HepG2 (cell line): ENCODE data around the gene ID4. TPM values are rescaled to one million over a fixed set of nuclear protein-coding genes. Genes with fewer than 3 reads are reported as not detected.

ENCODE experiments used
- KDM3A ChIP-seq: IDR thresholded peaks from 2 replicates; pipeline ENCODE4 v1.6.1; 2018; ENCODE audit warnings: low read depth, missing compliant biosample characterization
- MAFK ChIP-seq, 2 experiments: IDR thresholded peaks in 1 of 2; conservative IDR thresholded peaks in 1 of 2; 2 replicates each; pipeline ENCODE4 v1.6.1; 2011; ENCODE audit warnings: improper control_type of control experiment in 2 of 2, low read length in 2 of 2
- MBD4 ChIP-seq: IDR thresholded peaks from 2 replicates; pipeline ENCODE4 v1.6.1; 2012; ENCODE audit warnings: low read length, inconsistent platforms, borderline replicate concordance
- NFAT5 ChIP-seq: sonication (generic); formaldehyde crosslinking; IDR thresholded peaks from 2 replicates; pipeline ENCODE4 v1.4.0; 2020; ENCODE audit warnings: missing genetic modification reagents
- NFE2L1 ChIP-seq: sonication (generic); formaldehyde crosslinking; IDR thresholded peaks from 2 replicates; pipeline ENCODE4 v1.4.0; 2020; ENCODE audit warnings: missing genetic modification reagents, mild to moderate bottlenecking, borderline replicate concordance
- NFKB2 ChIP-seq: sonication (generic); formaldehyde crosslinking; IDR thresholded peaks from 2 replicates; pipeline ENCODE4 v1.4.0; 2020; ENCODE audit warnings: missing genetic modification reagents, borderline replicate concordance
- PHF5A ChIP-seq: IDR thresholded peaks from one replicate; pipeline ENCODE4 v1.6.1; 2018; ENCODE audit warnings: low read depth, missing genetic modification reagents; ENCODE audit not compliant: unreplicated experiment
- RAD21 ChIP-seq: fragments of 450-650 bp; formaldehyde crosslinking; IDR thresholded peaks from 2 replicates; pipeline ENCODE4 v1.5.0; 2020; ENCODE audit warnings: mild to moderate bottlenecking
- REST ChIP-seq, 2 experiments: IDR thresholded peaks; 2 replicates each; pipeline ENCODE4 v1.6.1; 2011 to 2012; ENCODE audit warnings: low read length in 2 of 2, borderline replicate concordance in 1 of 2, low read depth in 1 of 2, mild to moderate bottlenecking in 1 of 2, moderate library complexity in 1 of 2
- ZBTB38 ChIP-seq: sonication (generic); formaldehyde crosslinking; IDR thresholded peaks from 2 replicates; pipeline ENCODE4 v1.5.1; 2020; ENCODE audit warnings: mild to moderate bottlenecking, missing genetic modification reagents
- ZNF235 ChIP-seq: sonication (generic); formaldehyde crosslinking; IDR thresholded peaks from 2 replicates; pipeline ENCODE4 v1.8.1; 2023; ENCODE audit warnings: mild to moderate bottlenecking, missing genetic modification reagents, borderline replicate concordance
- ZNF317 ChIP-seq: sonication (generic); formaldehyde crosslinking; IDR thresholded peaks from 2 replicates; pipeline ENCODE4 v1.5.0; 2020; ENCODE audit warnings: mild to moderate bottlenecking, missing genetic modification reagents
- ZNF543 ChIP-seq: sonication (generic); formaldehyde crosslinking; IDR thresholded peaks from 2 replicates; pipeline ENCODE4 v1.4.0; 2020; ENCODE audit warnings: mild to moderate bottlenecking, missing genetic modification reagents
- ZNF556 ChIP-seq: sonication (generic); formaldehyde crosslinking; IDR thresholded peaks from 2 replicates; pipeline ENCODE4 v1.4.0; 2020; ENCODE audit warnings: mild to moderate bottlenecking, missing genetic modification reagents, borderline replicate concordance
- ZNF598 ChIP-seq: sonication (generic); formaldehyde crosslinking; IDR thresholded peaks from 2 replicates; pipeline ENCODE4 v1.5.1; 2020; ENCODE audit warnings: mild to moderate bottlenecking, missing genetic modification reagents, borderline replicate concordance
- polyA plus RNA-seq, 8 experiments: library from polyadenylated mRNA; depleted of rRNA in 3 of 8; stranded (reverse) in 7 of 8; unstranded in 1 of 8; fragments of >200 nt; fragmentation: Illumina TruSeq in 4 of 8; extraction: Trizol in 4 of 8; gene quantifications; 2 replicates each; pipeline versions ENCODE4 v1.2.1 to v1.2.3, GENCODE V29; 2011 to 2016; ENCODE audit warnings: low read depth in 4 of 8, missing spikeins in 1 of 8, mixed read lengths in 1 of 8; ENCODE audit not compliant: insufficient read depth in 1 of 8
- total RNA-seq, 5 experiments: library from RNA; depleted of rRNA; stranded (reverse); fragments of >200 nt; fragmentation: Illumina TruSeq; extraction: Trizol; gene quantifications; 2 replicates each; pipeline ENCODE4 v1.2.3, GENCODE V29; 2016; ENCODE audit warnings: low read depth in 1 of 5
- TF ChIP-seq, protein P1 (sequence below): sonication (generic); formaldehyde crosslinking; IDR thresholded peaks from 2 replicates; pipeline ENCODE4 v1.4.0; 2020; ENCODE audit warnings: missing genetic modification reagents

Gene ID4
- total and polyA plus RNA-seq, 2 of the 13 experiments (the other 11 are each of a cell fraction or from before 2014, with no cell fraction given): 0.20 to 0.44 TPM

GRCh38 chr6:19838442-19839236 lies 1.5 kb downstream of the ID4 start (continued):
- TF ChIP-seq NFAT5: 0 out of 2 replicates have a peak, but pooled peaks have one; percentile 20
- no peak for TF ChIP-seq MAFK (conservative IDR thresholded peaks at IDR 0.05 in 1 of 2, IDR thresholded peaks at IDR 0.05 in 1 of 2; ENCODE audit: low read length in 2 of 2)
- no peak for TF ChIP-seq ZNF317 (CRISPR knock-in tag)
- no peak for TF ChIP-seq REST (IDR thresholded peaks at IDR 0.05; ENCODE audit: borderline replicate concordance in 1 of 2, low read depth in 1 of 2, low read length in 2 of 2)
- no peak for TF ChIP-seq ZNF598 (CRISPR knock-in tag)
- 0 out of 2 replicates have a peak, but pooled peaks have one; percentile 7 for TF ChIP-seq NFKB2 (CRISPR knock-in tag)
- TF ChIP-seq KDM3A: no peak
- no peak for TF ChIP-seq MBD4
- TF ChIP-seq, protein P1, sequence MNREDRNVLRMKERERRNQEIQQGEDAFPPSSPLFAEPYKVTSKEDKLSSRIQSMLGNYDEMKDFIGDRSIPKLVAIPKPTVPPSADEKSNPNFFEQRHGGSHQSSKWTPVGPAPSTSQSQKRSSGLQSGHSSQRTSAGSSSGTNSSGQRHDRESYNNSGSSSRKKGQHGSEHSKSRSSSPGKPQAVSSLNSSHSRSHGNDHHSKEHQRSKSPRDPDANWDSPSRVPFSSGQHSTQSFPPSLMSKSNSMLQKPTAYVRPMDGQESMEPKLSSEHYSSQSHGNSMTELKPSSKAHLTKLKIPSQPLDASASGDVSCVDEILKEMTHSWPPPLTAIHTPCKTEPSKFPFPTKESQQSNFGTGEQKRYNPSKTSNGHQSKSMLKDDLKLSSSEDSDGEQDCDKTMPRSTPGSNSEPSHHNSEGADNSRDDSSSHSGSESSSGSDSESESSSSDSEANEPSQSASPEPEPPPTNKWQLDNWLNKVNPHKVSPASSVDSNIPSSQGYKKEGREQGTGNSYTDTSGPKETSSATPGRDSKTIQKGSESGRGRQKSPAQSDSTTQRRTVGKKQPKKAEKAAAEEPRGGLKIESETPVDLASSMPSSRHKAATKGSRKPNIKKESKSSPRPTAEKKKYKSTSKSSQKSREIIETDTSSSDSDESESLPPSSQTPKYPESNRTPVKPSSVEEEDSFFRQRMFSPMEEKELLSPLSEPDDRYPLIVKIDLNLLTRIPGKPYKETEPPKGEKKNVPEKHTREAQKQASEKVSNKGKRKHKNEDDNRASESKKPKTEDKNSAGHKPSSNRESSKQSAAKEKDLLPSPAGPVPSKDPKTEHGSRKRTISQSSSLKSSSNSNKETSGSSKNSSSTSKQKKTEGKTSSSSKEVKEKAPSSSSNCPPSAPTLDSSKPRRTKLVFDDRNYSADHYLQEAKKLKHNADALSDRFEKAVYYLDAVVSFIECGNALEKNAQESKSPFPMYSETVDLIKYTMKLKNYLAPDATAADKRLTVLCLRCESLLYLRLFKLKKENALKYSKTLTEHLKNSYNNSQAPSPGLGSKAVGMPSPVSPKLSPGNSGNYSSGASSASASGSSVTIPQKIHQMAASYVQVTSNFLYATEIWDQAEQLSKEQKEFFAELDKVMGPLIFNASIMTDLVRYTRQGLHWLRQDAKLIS (CRISPR knock-in tag): no peak
- TF ChIP-seq ZNF235 (CRISPR knock-in tag): no peak
- no peak for TF ChIP-seq RAD21 (CRISPR knock-in tag)
- TF ChIP-seq ZBTB38: 0 out of 2 replicates have a peak, but pooled peaks have one; percentile 14
- TF ChIP-seq NFE2L1 (CRISPR knock-in tag): no peak
- TF ChIP-seq PHF5A (CRISPR knock-in tag): no peak
- TF ChIP-seq ZNF543 (CRISPR knock-in tag): peak; percentile 82; the same call in 1 of the 2 replicates
- TF ChIP-seq ZNF556 (CRISPR knock-in tag): 0 out of 2 replicates have a peak, but pooled peaks have one; percentile 27
